Activated CD8-positive, alpha-beta T cell treated with anti-CD3 and anti-CD28 coated beads, Interleukin-2, amount 10 ng/mL, durations not matched to agents 7 days and 5 days (primary cell): Measurements from ENCODE around the gene PGC. TPM values are rescaled to one million over a fixed set of nuclear protein-coding genes. Genes with fewer than 3 reads are reported as not detected.

Experiments used
- ATAC-seq: fragments of 150-1000 bp; cut with Tn5 transposase; one replicate; pipeline ENCODE4 v1.10.0; 2021; ENCODE audit warnings: moderate library complexity
- CTCF ChIA-PET: fragments of 350-600 bp; sonication (Branson Sonifier 250); formaldehyde crosslinking; loops from one replicate; lab custom pipeline; 2021; ENCODE audit warnings: antibody characterized with exemption; lab: Charles Lee
- POLR2A ChIA-PET: fragments of 350-600 bp; sonication (Branson Sonifier 250); formaldehyde crosslinking; loops from one replicate; lab custom pipeline; 2021; ENCODE audit warnings: antibody characterized with exemption; lab: Charles Lee
- DNase-seq: peaks from one replicate; pipeline ENCODE4 v3.0.0-alpha.2; 2020
- H3K27ac Mint-ChIP-seq: one replicate; pipeline ENCODE4 v1.8.0; 2021; ENCODE audit warnings: mild to moderate bottlenecking, mixed read lengths
- H3K27me3 Mint-ChIP-seq: one replicate; pipeline ENCODE4 v1.8.0; 2021; ENCODE audit warnings: low read depth, mixed read lengths
- H3K36me3 Mint-ChIP-seq: one replicate; pipeline ENCODE4 v1.8.0; 2021; ENCODE audit warnings: low read depth, mixed read lengths
- H3K4me1 Mint-ChIP-seq: one replicate; pipeline ENCODE4 v1.8.0; 2021; ENCODE audit warnings: low read depth, mixed read lengths
- H3K4me3 Mint-ChIP-seq: one replicate; pipeline ENCODE4 v1.8.0; 2021; ENCODE audit warnings: mild to moderate bottlenecking, mixed read lengths
- H3K9me3 Mint-ChIP-seq: one replicate; pipeline ENCODE4 v1.8.0; 2022; ENCODE audit warnings: mixed read lengths; ENCODE audit not compliant: insufficient read depth
- total RNA-seq, 2 experiments: library from RNA; stranded (reverse); gene quantifications; one replicate each; pipeline ENCODE4 v1.2.3, GENCODE V29; 2021

PGC gene
- total RNA-seq, 2 experiments from 2014 or later, result not detected

- Mint-ChIP-seq H3K9me3 (no peaks in the 10 kb centered on the region), H3K4me3 (no peak overlapping the region), H3K27ac (no peak overlapping the region), H3K4me1 (peaks cover 26% of the 10 kb centered on the region), H3K36me3 (peaks cover 12% of the 10 kb centered on the region), H3K27me3 (peaks cover 18% of the 10 kb centered on the region)
- ATAC-seq (no peak), DNase-seq (no peak)
- ChIA-PET POLR2A (interaction anchor here (0.9 to 3.5 kb wide), 4 partner anchors 257 to 779 kb away, joined by 3 to 33 read pairs (median 3); partner anchors contain the start of genes TAF8 and UBR2), CTCF (interaction anchor here (0.6 to 14.3 kb wide), 9 partner anchors 18 to 763 kb away, joined by 3 to 286 read pairs (median 5); partner anchors contain the start of gene TAF8)
These were observed 37.5 kb upstream of the PGC start for GRCh38 chr6:41784581-41785171.

- peaks cover 18% of the 10 kb centered on the region for H3K27me3 Mint-ChIP-seq
- H3K36me3 Mint-ChIP-seq, result peaks cover 4% of the 10 kb centered on the region
- H3K27ac Mint-ChIP-seq, result no peak overlapping the region
- CTCF ChIA-PET, result interaction anchor here (0.9 to 14.3 kb wide), 3 partner anchors 263 to 764 kb away, joined by 3 to 286 read pairs (median 5); partner anchors contain the start of gene TAF8
- peaks cover 20% of the 10 kb centered on the region for H3K4me1 Mint-ChIP-seq
- H3K4me3 Mint-ChIP-seq, result no peak overlapping the region
- H3K9me3 Mint-ChIP-seq, result no peaks in the 10 kb centered on the region
- ATAC-seq (no peak), DNase-seq (no peak)
- POLR2A ChIA-PET, result no interaction called here
These were observed 36.0 kb upstream of the PGC start for GRCh38 chr6:41783106-41783780.

DNA sequence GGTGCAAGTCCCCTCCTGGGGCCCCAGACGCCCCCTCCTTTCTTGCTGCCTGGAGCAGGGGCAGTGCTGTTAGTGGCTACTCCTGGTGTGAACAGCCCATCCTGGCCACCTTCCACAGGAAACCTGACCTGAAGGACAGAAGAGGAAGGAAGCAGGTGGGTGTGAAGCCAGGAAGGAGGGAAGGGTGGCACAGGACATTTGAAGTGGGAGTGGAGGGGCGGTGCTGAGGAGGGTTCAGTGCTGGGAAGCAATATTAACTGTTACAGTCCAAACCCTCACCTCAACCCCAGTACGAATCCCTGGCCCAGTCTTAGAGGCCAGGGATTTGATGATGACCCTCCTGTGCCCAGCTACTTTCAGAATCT, 34.2 kb upstream of the PGC start:
- H3K4me3 Mint-ChIP-seq, result peak overlapping the region; percentile 59
- ChIA-PET POLR2A (no interaction called here), CTCF (interaction anchor here (0.8 to 14.3 kb wide), 4 partner anchors 19 to 323 kb away, joined by 3 to 286 read pairs (median 4); partner anchors contain the start of gene TAF8)
- H3K27ac Mint-ChIP-seq, result peak overlapping the region; percentile 61
- H3K4me1 Mint-ChIP-seq, result peaks cover 20% of the 10 kb centered on the region
- H3K36me3 Mint-ChIP-seq, result peaks cover 4% of the 10 kb centered on the region
- ATAC-seq, result no peak
- no peaks in the 10 kb centered on the region for H3K9me3 Mint-ChIP-seq
- no peak for DNase-seq
- peaks cover 18% of the 10 kb centered on the region for H3K27me3 Mint-ChIP-seq

DNA sequence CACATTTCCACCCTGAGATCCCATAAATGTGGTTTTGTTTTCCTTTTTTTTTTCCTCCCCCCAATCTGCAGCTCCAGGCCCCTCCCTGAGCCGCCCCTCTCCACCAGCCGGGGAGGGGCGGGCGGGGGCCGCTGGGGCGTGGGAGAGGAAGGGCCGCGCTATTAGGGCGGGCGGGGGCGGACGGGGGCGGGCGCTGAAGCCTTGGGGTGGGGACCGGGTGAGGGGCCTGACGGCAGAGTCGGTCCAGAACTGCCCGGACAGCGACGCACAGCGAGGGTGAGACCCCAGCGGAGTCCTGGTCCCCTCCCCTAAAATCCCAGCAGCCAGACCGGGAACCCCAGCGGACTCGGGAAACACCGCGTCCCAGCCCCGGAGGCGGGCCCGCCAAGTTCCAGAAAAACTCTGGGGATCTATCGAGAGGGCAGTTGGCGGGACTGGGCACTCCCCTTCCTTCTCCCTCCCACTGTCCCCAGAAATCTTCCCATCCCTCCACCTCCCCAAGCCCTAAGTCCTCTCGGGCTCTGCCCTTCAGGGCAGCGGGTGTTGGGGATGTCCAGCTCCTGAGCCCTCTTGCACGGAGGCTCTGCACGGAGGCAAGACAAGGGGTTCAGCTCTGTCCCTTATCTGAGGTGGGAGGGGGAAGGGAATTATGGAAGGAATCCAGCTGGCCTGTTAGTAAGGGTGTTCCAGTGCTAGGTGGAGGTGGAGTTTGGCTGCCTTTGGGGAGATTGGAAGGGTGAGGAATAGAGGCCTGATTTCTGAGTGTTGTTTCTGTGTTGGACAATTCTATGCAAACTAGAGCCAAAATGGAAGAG, 33.6 kb upstream of the PGC start, which contains the start of gene PRICKLE4:
TSS of gene PRICKLE4 (plus strand) at position 232 of the 815 bp plus-strand sequence. CDS start 2,692 bp downstream, outside the sequence.
- H3K27ac Mint-ChIP-seq, result peak within 1 kb of the TSS; percentile 68
- H3K4me3 Mint-ChIP-seq, result peak within 1 kb of the TSS; percentile 82
- peaks cover 4% of the 10 kb centered on the region for H3K36me3 Mint-ChIP-seq
- peaks cover 17% of the 10 kb centered on the region for H3K4me1 Mint-ChIP-seq
- H3K27me3 Mint-ChIP-seq, result peaks cover 18% of the 10 kb centered on the region
- POLR2A ChIA-PET, result no interaction called here
- ATAC-seq (peak; percentile 11), DNase-seq (no peak)
- H3K9me3 Mint-ChIP-seq, result no peaks in the 10 kb centered on the region
- CTCF ChIA-PET, result interaction anchor here (1.3 to 14.3 kb wide), 3 partner anchors 47 to 324 kb away, joined by 4 to 286 read pairs (median 5); partner anchors contain the start of gene TAF8

GRCh38 chr6:41779788-41780550, 32.8 kb upstream of the PGC start, which contains the start of gene FRS3:
FRS3 (minus strand) TSS chr6:41779900; CDS start chr6:41776987, 2,913 bp downstream.
- H3K36me3 Mint-ChIP-seq, result peaks cover 4% of the 10 kb centered on the region
- peak; percentile 95 for ATAC-seq
- peak within 1 kb of the TSS; percentile 87 for H3K4me3 Mint-ChIP-seq
- peak; percentile 98 for DNase-seq
- no peaks in the 10 kb centered on the region for H3K9me3 Mint-ChIP-seq
- peaks cover 15% of the 10 kb centered on the region for H3K4me1 Mint-ChIP-seq
- ChIA-PET CTCF (interaction anchor here (1.3 to 14.3 kb wide), 2 partner anchors 46 to 267 kb away, joined by 4 to 286 read pairs; partner anchors contain the start of gene TAF8), POLR2A (no interaction called here)
- peak within 1 kb of the TSS; percentile 76 for H3K27ac Mint-ChIP-seq
- H3K27me3 Mint-ChIP-seq, result peaks cover 18% of the 10 kb centered on the region

GRCh38 chr6:41779336-41779735, 32.1 kb upstream of the PGC start:
- ATAC-seq (no peak), DNase-seq (no peak)
- ChIA-PET CTCF (interaction anchor here (14.3 kb wide), 1 partner anchor 267 kb away, joined by 286 read pairs; the partner anchor contains the start of gene TAF8), POLR2A (no interaction called here)
- peaks cover 18% of the 10 kb centered on the region for H3K27me3 Mint-ChIP-seq
- H3K4me1 Mint-ChIP-seq, result peaks cover 15% of the 10 kb centered on the region
- H3K9me3 Mint-ChIP-seq, result no peaks in the 10 kb centered on the region
- H3K4me3 Mint-ChIP-seq, result peak overlapping the region; percentile 87
- H3K27ac Mint-ChIP-seq, result peak overlapping the region; percentile 76
- H3K36me3 Mint-ChIP-seq, result peaks cover 4% of the 10 kb centered on the region

GRCh38 chr6:41778895-41779294, 31.7 kb upstream of the PGC start:
- Mint-ChIP-seq H3K4me1 (peaks cover 15% of the 10 kb centered on the region), H3K36me3 (peaks cover 7% of the 10 kb centered on the region), H3K27me3 (peaks cover 18% of the 10 kb centered on the region), H3K4me3 (peak overlapping the region; percentile 87), H3K27ac (peak overlapping the region; percentile 65), H3K9me3 (no peaks in the 10 kb centered on the region)
- POLR2A ChIA-PET, result interaction anchor here (0.8 to 1.5 kb wide), 3 partner anchors 8 to 21 kb away, joined by 3 to 7 read pairs (median 6); partner anchors contain the start of gene TOMM6
- CTCF ChIA-PET, result interaction anchor here (1.2 to 2.8 kb wide), 6 partner anchors 8 to 435 kb away, joined by 4 to 23 read pairs (median 6); partner anchors contain the start of genes BYSL, MED20 and TOMM6
- ATAC-seq (no peak), DNase-seq (no peak)

- CTCF ChIA-PET, result interaction anchor here (1.0 to 3.7 kb wide), 10 partner anchors 9 to 770 kb away, joined by 3 to 23 read pairs (median 5); partner anchors contain the start of genes BYSL, MED20 and TOMM6
- H3K36me3 Mint-ChIP-seq, result peaks cover 8% of the 10 kb centered on the region
- peaks cover 12% of the 10 kb centered on the region for H3K27me3 Mint-ChIP-seq
- peaks cover 15% of the 10 kb centered on the region for H3K4me1 Mint-ChIP-seq
- POLR2A ChIA-PET, result interaction anchor here (0.8 to 1.5 kb wide), 3 partner anchors 9 to 20 kb away, joined by 3 to 7 read pairs (median 6); partner anchors contain the start of gene TOMM6
- ATAC-seq (no peak), DNase-seq (no peak)
- no peaks in the 10 kb centered on the region for H3K9me3 Mint-ChIP-seq
- H3K27ac Mint-ChIP-seq, result no peak overlapping the region
- no peak overlapping the region for H3K4me3 Mint-ChIP-seq
These were observed 30.5 kb upstream of the PGC start for GRCh38 chr6:41777551-41778285.

DNA sequence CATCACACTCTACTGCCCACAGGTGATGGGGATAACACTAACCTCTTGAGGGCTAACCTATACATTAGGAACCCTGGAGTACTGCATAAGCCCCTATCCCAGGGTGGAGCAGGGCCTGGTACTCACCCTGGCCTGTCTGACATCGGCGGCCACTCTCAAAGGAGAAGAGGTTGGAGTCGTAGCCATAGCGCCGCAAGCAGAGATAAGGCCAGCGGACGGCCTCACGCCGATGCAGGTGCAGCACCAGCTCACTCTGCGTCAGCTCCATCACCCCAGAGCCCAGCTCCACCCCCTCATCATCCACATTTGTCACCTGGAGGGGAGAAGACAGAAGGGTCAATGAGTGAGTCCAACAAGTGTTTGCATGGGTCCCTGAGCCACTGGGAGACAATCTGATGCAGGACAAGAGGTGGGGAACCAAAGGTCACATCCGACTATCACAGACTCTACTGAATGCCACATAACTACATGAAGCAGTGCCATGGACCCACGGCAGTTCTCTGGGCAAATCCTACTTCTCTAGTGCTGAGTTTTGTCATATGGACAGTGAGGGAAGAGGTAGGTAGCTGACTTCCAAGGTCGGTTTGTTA, 28.2 kb upstream of the PGC start:
- no peak for DNase-seq
- ChIA-PET CTCF (interaction anchor here (0.8 to 3.7 kb wide), 8 partner anchors 8 to 387 kb away, joined by 3 to 23 read pairs (median 4); no protein-coding TSS in a partner anchor), POLR2A (no interaction called here)
- Mint-ChIP-seq H3K4me3 (no peak overlapping the region), H3K27me3 (peaks cover 2% of the 10 kb centered on the region), H3K36me3 (peaks cover 20% of the 10 kb centered on the region), H3K4me1 (peaks cover 9% of the 10 kb centered on the region), H3K9me3 (no peaks in the 10 kb centered on the region), H3K27ac (no peak overlapping the region)
- no peak for ATAC-seq
